ENCODE results near the gene CTNNBIP1.

DNA sequence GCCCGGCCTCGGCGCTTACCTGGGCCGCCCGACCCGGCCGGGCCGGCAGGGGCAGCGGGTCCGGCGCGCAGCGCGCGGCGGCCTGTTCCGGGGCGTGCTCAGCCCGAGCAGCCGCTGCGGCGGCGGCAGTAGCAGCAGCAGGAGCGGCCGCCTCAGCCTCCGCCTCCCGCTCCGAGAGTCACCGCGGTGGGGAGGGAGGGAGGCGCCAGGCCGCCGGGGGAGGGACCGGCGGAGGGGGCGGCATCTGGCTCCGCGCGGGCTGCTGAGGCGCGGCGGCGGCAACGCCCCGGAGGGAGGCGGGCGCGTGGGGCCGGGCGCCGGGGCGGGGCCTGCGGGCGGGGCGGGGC is at the start of gene CTNNBIP1:
- TF ChIP-seq CTCF (IDR thresholded peaks at IDR 0.05): no peak
- peak in 1 of 2 donors; percentile 76 for TF ChIP-seq POLR2A (IDR thresholded peaks at IDR 0.05)
